Measurements from ENCODE around the gene THAP7. TPM values are rescaled to one million over a fixed set of nuclear protein-coding genes. Genes with fewer than 3 reads are reported as not detected.
A peak's percentile ranks its signal among the peaks of the same experiment; 100 is the strongest.

THAP7 gene
- total RNA-seq, 1 experiment from 2014 or later: 19.3 TPM

GRCh38 chr22:21001601-21002325 lies at the start of gene THAP7 (continued):
- TF ChIP-seq NFYB (CRISPR knock-in tag; conservative IDR thresholded peaks at IDR 0.05; ENCODE audit: low read depth) (0 out of 2 replicates have a peak, but pooled peaks have one; percentile 26), ZNF512 (CRISPR knock-in tag; IDR thresholded peaks at IDR 0.05; ENCODE audit: borderline replicate concordance) (no peak), PREB (CRISPR knock-in tag; IDR thresholded peaks at IDR 0.05; ENCODE audit: borderline replicate concordance) (no peak), HMGXB4 (CRISPR knock-in tag; IDR thresholded peaks at IDR 0.05) (peak; percentile 20; the same call in 1 of the 2 replicates), ZNF232 (CRISPR knock-in tag; IDR thresholded peaks at IDR 0.05) (peak; percentile 75), FOXP4 (CRISPR knock-in tag; IDR thresholded peaks at IDR 0.05) (peak; percentile 79; the same call in 1 of the 2 replicates), ZBTB21 (CRISPR knock-in tag; IDR thresholded peaks at IDR 0.05; ENCODE audit: borderline replicate concordance) (no peak), USF1 (CRISPR knock-in tag; IDR thresholded peaks at IDR 0.05) (0 out of 2 replicates have a peak, but pooled peaks have one; percentile 15), SP1 (CRISPR knock-in tag; conservative IDR thresholded peaks at IDR 0.05) (peak; percentile 72), E2F1 (CRISPR knock-in tag; IDR thresholded peaks at IDR 0.05) (peak; percentile 89), GRHL2 (CRISPR knock-in tag; IDR thresholded peaks at IDR 0.05; ENCODE audit: insufficient replicate concordance, severe bottlenecking) (no peak), CREB1 (CRISPR knock-in tag; IDR thresholded peaks at IDR 0.05) (peak; percentile 73; the same call in 1 of the 2 replicates), PRRX2 (CRISPR knock-in tag; IDR thresholded peaks at IDR 0.05) (no peak), FOXP1 (CRISPR knock-in tag; IDR thresholded peaks at IDR 0.05; ENCODE audit: borderline replicate concordance) (peak; percentile 80), FOXK1 (CRISPR knock-in tag; IDR thresholded peaks at IDR 0.05) (peak; percentile 89), CBFB (CRISPR knock-in tag; IDR thresholded peaks at IDR 0.05; ENCODE audit: low read depth) (no peak), KAT7 (CRISPR knock-in tag; IDR thresholded peaks at IDR 0.05; ENCODE audit: borderline replicate concordance) (no peak), ZNF425 (CRISPR knock-in tag; conservative IDR thresholded peaks at IDR 0.05) (no peak), E2F5 (CRISPR knock-in tag; IDR thresholded peaks at IDR 0.05) (0 out of 2 replicates have a peak, but pooled peaks have one; percentile 36), NR1H2 (CRISPR knock-in tag; IDR thresholded peaks at IDR 0.05) (0 out of 2 replicates have a peak, but pooled peaks have one; percentile 78), CDX4 (CRISPR knock-in tag; IDR thresholded peaks at IDR 0.05; ENCODE audit: borderline replicate concordance) (no peak), MYBL2 (CRISPR knock-in tag; IDR thresholded peaks at IDR 0.05) (peak; percentile 76), ELF4 (CRISPR knock-in tag; IDR thresholded peaks at IDR 0.05; ENCODE audit: low read depth) (no peak), RORB (CRISPR knock-in tag; IDR thresholded peaks at IDR 0.05) (no peak), ZNF263 (CRISPR knock-in tag; IDR thresholded peaks at IDR 0.05; ENCODE audit: low read depth) (no peak), ZNF396 (CRISPR knock-in tag; IDR thresholded peaks at IDR 0.05; ENCODE audit: borderline replicate concordance) (no peak)

Data from WTC11 (cell line).